ENCODE data around the gene ANKRD49. TPM values are rescaled to one million over a fixed set of nuclear protein-coding genes. Genes with fewer than 3 reads are reported as not detected.

ANKRD49 gene
- total RNA-seq = 6.8 and 10.1 TPM in 2 replicates

- DNase-seq (ENCODE audit: low read depth in 2 of 2) = peak; percentile 99
Observed at GRCh38 chr11:94493281-94494125, at the start of gene ANKRD49, which contains the start of gene MRE11. Gene ANKRD49 (plus strand): TSS chr11:94493984. CDS start chr11:94496694, 2,710 bp downstream. Gene MRE11 (minus strand): TSS chr11:94493844. CDS start chr11:94492801, 1,043 bp downstream.

GRCh38 chr11:94445641-94446040 lies 48.1 kb upstream of the ANKRD49 start:
- DNase-seq (ENCODE audit: low read depth in 2 of 2) = no peak

- DNase-seq (ENCODE audit: low read depth in 2 of 2) = no peak
Observed at GRCh38 chr11:94447149-94447548, 46.6 kb upstream of the ANKRD49 start.

- no peak for DNase-seq (ENCODE audit: low read depth in 2 of 2)
Observed at GRCh38 chr11:94449029-94449428, 44.8 kb upstream of the ANKRD49 start.

- peak in 1 of 2 donors; percentile 71 for DNase-seq (ENCODE audit: low read depth in 2 of 2)
Observed at GRCh38 chr11:94449437-94449836, 44.3 kb upstream of the ANKRD49 start.

- peak in 1 of 2 donors; percentile 43 for DNase-seq (ENCODE audit: low read depth in 2 of 2)
Observed at GRCh38 chr11:94450048-94450447, 43.7 kb upstream of the ANKRD49 start.

GRCh38 chr11:94452988-94453387 lies 40.8 kb upstream of the ANKRD49 start:
- no peak for DNase-seq (ENCODE audit: low read depth in 2 of 2)

GRCh38 chr11:94454301-94454700 lies 39.5 kb upstream of the ANKRD49 start:
- DNase-seq (ENCODE audit: low read depth in 2 of 2) = no peak

GRCh38 chr11:94455861-94456260 lies 37.9 kb upstream of the ANKRD49 start:
- no peak for DNase-seq (ENCODE audit: low read depth in 2 of 2)

GRCh38 chr11:94457118-94458029 lies 36.4 kb upstream of the ANKRD49 start:
- DNase-seq (ENCODE audit: low read depth in 2 of 2) = no peak

GRCh38 chr11:94459576-94459975 lies 34.2 kb upstream of the ANKRD49 start:
- no peak for DNase-seq (ENCODE audit: low read depth in 2 of 2)

- no peak for DNase-seq (ENCODE audit: low read depth in 2 of 2)
Observed at GRCh38 chr11:94469416-94469815, 24.4 kb upstream of the ANKRD49 start.

- DNase-seq (ENCODE audit: low read depth in 2 of 2) = no peak
Observed at GRCh38 chr11:94472916-94473799, 20.6 kb upstream of the ANKRD49 start.

- DNase-seq (ENCODE audit: low read depth in 2 of 2) = no peak
Observed at GRCh38 chr11:94477624-94478023, 16.2 kb upstream of the ANKRD49 start.

GRCh38 chr11:94481342-94481741 lies 12.4 kb upstream of the ANKRD49 start:
- DNase-seq (ENCODE audit: low read depth in 2 of 2) = no peak

- no peak for DNase-seq (ENCODE audit: low read depth in 2 of 2)
Observed at GRCh38 chr11:94486068-94486467, 7.7 kb upstream of the ANKRD49 start.

- peak in 1 of 2 donors; percentile 20 for DNase-seq (ENCODE audit: low read depth in 2 of 2)
Observed at GRCh38 chr11:94494126-94494680, 419 bp downstream of the ANKRD49 start.

GRCh38 chr11:94500181-94500580 lies 6.4 kb downstream of the ANKRD49 start:
- no peak for DNase-seq (ENCODE audit: low read depth in 2 of 2)

GRCh38 chr11:94501522-94501921 lies 7.7 kb downstream of the ANKRD49 start:
- no peak for DNase-seq (ENCODE audit: low read depth in 2 of 2)

- peak; percentile 70 to 73 for DNase-seq (ENCODE audit: low read depth in 2 of 2)
Observed at GRCh38 chr11:94504689-94505293, 11.0 kb downstream of the ANKRD49 start.
